AG09319 (cell line): ENCODE results near the gene FAM193B.

Source experiments
- DNase-seq: peaks from one replicate; pipeline ENCODE4 v3.0.0-alpha.2; 2010; ENCODE audit warnings: low read depth; ENCODE audit errors: extremely low read depth
- CTCF ChIP-seq: IDR thresholded peaks from 2 replicates; pipeline ENCODE4 v1.5.1; 2011; ENCODE audit warnings: low read depth, mild to moderate bottlenecking, inconsistent platforms, low read length, moderate library complexity

FAM193B gene

GRCh38 chr5:177473443-177474001, 80.8 kb downstream of the FAM193B start, which contains the start of gene DBN1:
TSS of gene DBN1 (minus strand) at chr5:177473634. CDS start at chr5:177473521, 113 bp downstream.
- TF ChIP-seq CTCF = no peak
- no peak for DNase-seq

- no peak for DNase-seq
- TF ChIP-seq CTCF = no peak
Observed at GRCh38 chr5:177472460-177473442, 81.6 kb downstream of the FAM193B start.

- DNase-seq = no peak
- TF ChIP-seq CTCF = no peak
Observed at GRCh38 chr5:177471610-177472356, 82.6 kb downstream of the FAM193B start.

GRCh38 chr5:177470759-177471536, 83.4 kb downstream of the FAM193B start:
- TF ChIP-seq CTCF = no peak
- no peak for DNase-seq
